IMR-90 (cell line): ENCODE data around the gene JMJD1C.

Experiments
- BHLHE40 ChIP-seq: fragments of 150-350 bp; IDR thresholded peaks from 2 replicates; pipeline ENCODE4 v1.6.1; 2016; ENCODE audit warnings: mild to moderate bottlenecking, low read depth, low read length
- CEBPB ChIP-seq: IDR thresholded peaks from 2 replicates; pipeline ENCODE4 v1.6.1; 2012; ENCODE audit warnings: low read depth, low read length, improper control_type of control experiment
- FOS ChIP-seq: fragments of 150-350 bp; IDR thresholded peaks from 2 replicates; pipeline ENCODE4 v1.6.1; 2016; ENCODE audit warnings: low read depth, low read length
- MAFK ChIP-seq: IDR thresholded peaks from 2 replicates; pipeline ENCODE4 v1.6.1; 2012; ENCODE audit warnings: low read depth, low read length, improper control_type of control experiment
- MXI1 ChIP-seq: IDR thresholded peaks from 2 replicates; pipeline ENCODE4 v1.6.1; 2012; ENCODE audit warnings: low read depth, mild to moderate bottlenecking, low read length, moderate library complexity, borderline replicate concordance
- NFE2L2 ChIP-seq: fragments of 150-350 bp; IDR thresholded peaks from 2 replicates; pipeline ENCODE4 v1.6.1; 2016; ENCODE audit warnings: low read depth, mild to moderate bottlenecking, low read length
- POLR2A ChIP-seq: IDR thresholded peaks from 2 replicates; pipeline ENCODE4 v1.6.1; 2012; ENCODE audit warnings: mild to moderate bottlenecking, low read depth, low read length
- RAD21 ChIP-seq: IDR thresholded peaks from 2 replicates; pipeline ENCODE4 v1.6.1; 2012; ENCODE audit warnings: low read length, improper control_type of control experiment
- RCOR1 ChIP-seq: IDR thresholded peaks from 2 replicates; pipeline ENCODE4 v1.6.1; 2012; ENCODE audit warnings: mild to moderate bottlenecking, low read length, improper control_type of control experiment; ENCODE audit not compliant: insufficient replicate concordance
- RFX5 ChIP-seq: IDR thresholded peaks from 2 replicates; pipeline ENCODE4 v1.8.0; 2012; ENCODE audit warnings: low read depth, mild to moderate bottlenecking, low read length, moderate library complexity
- USF2 ChIP-seq: fragments of 150-350 bp; IDR thresholded peaks from 2 replicates; pipeline ENCODE4 v1.6.1; 2017; ENCODE audit warnings: mild to moderate bottlenecking, antibody characterized with exemption, low read length, low read depth
- TF ChIP-seq, protein P1 (sequence below): conservative IDR thresholded peaks from 2 replicates; pipeline ENCODE4 v1.5.1; 2012; ENCODE audit warnings: mild to moderate bottlenecking, low read depth, low read length, improper control_type of control experiment

GRCh38 chr10:63470928-63471327, 5.2 kb upstream of the JMJD1C start:
- no peak for TF ChIP-seq RAD21
- TF ChIP-seq, protein P1, sequence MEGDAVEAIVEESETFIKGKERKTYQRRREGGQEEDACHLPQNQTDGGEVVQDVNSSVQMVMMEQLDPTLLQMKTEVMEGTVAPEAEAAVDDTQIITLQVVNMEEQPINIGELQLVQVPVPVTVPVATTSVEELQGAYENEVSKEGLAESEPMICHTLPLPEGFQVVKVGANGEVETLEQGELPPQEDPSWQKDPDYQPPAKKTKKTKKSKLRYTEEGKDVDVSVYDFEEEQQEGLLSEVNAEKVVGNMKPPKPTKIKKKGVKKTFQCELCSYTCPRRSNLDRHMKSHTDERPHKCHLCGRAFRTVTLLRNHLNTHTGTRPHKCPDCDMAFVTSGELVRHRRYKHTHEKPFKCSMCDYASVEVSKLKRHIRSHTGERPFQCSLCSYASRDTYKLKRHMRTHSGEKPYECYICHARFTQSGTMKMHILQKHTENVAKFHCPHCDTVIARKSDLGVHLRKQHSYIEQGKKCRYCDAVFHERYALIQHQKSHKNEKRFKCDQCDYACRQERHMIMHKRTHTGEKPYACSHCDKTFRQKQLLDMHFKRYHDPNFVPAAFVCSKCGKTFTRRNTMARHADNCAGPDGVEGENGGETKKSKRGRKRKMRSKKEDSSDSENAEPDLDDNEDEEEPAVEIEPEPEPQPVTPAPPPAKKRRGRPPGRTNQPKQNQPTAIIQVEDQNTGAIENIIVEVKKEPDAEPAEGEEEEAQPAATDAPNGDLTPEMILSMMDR: no peak
- TF ChIP-seq POLR2A: no peak
- no peak for TF ChIP-seq RCOR1
- no peak for TF ChIP-seq NFE2L2
- TF ChIP-seq MAFK: 0 out of 2 replicates have a peak, but pooled peaks have one; percentile 16
- no peak for TF ChIP-seq BHLHE40
- TF ChIP-seq CEBPB: no peak
- no peak for TF ChIP-seq MXI1
- TF ChIP-seq RFX5: no peak
- TF ChIP-seq USF2: no peak
- TF ChIP-seq FOS: no peak
